NOMO-1 (cell line): ENCODE data around the gene NUDT8.
"Not testable (repeated sequence)": the region's sequence is repeated elsewhere in the genome, so short reads cannot be mapped to it uniquely, and the experiment has no call there.

ENCODE experiments used
- DNase-seq, 2 experiments: peaks; one replicate each; lab custom pipeline; 2025; ENCODE audit not compliant: unreplicated experiment in 2 of 2; lab: John Stamatoyannopoulos, UW

NUDT8 gene

DNA sequence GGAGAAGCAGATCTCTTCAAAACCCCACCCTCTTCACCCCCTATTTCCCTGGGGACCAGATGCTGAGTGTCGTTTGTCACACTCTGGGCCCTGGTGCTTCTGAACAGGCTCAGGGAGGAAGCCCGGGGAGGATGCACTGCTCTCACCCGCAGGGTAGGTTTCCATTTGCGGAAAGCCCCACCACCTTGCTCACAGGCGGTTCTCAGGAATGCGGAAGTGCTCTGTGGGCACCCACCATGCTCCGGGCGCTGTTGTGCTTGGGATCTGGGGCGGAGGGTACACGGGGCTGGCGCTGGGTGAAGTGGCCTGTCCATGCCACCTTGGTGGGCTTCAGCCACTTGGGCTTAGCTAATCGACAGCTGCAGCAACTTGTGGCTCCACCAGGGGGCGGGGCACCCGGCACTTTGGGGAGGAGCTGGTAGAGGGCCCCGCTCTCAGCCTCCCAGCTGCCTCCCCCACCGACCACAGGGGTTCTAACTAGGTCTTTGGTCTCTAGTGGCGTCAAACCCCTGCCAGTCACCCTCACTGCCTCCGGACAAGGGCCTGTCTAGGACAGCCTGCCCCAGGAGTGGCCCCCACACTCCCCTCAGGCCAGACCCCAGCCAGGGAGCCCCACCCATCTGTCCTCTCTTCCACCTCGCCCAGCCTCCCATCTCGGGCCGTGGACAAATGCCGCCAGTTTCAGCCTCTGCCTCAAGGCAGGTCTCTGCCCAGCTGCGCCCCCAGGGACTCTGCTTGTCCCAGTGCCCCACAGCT lies 15.6 kb downstream of the NUDT8 start:
- DNase-seq = peak; percentile 39 to 48

- no peak for DNase-seq
These were observed 16.3 kb downstream of the NUDT8 start for GRCh38 chr11:67613313-67613959.

DNA sequence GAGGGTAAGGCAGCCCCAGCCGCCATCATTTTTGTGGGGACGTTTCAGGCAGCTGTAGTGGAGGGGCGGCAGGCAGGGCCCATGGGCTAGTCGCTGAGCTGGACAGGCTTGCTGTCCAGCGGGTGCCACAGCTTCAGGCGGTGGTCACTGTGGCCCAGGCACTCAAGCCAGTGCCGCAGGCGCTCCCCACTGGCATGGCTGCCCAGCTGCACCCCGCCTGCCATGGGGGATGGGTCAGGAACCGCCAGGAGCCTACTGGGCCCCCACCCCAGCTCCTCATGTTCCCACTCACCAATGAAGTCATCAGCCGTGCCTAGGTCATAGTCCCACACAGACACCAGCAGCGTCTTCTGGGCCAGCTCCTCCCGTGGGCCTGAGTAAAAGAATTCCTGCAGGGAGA lies 17.0 kb downstream of the NUDT8 start:
- DNase-seq = no peak

DNA sequence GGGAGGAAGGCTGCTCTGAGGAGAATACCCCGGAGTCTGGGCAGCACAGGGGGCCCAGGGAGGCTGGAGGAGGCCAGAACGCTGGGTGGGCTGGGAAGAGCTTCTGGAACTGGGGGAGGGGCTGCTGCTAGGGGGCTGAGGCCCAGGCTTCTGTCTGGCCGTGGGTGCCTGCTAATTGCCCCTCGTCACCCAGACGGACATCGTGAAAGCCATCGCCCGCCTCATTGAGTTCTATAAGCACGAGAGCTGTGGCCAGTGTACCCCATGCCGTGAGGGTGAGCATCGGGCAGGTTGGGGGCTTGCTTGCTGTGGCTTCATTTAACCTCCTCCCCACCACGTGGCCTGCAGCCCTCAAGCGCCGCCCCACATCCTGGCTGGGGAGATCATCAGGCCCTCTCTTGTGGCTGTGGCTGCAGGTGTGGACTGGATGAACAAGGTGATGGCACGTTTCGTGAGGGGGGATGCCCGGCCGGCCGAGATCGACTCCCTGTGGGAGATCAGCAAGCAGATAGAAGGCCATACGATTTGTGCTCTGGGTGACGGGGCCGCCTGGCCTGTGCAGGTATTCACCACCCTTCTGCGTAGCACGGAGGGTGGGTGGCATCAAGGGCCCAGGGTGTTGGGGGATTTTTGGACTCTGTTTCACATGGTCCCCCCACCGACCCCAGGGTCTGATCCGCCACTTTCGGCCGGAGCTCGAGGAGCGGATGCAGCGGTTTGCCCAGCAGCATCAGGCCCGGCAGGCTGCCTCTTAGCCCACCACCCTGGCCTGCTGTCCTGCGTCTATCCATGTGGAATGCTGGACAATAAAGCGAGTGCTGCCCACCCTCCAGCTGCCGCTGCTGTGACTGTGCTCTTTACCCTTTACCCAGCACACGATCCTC lies 17.8 kb downstream of the NUDT8 start:
- no peak for DNase-seq

DNA sequence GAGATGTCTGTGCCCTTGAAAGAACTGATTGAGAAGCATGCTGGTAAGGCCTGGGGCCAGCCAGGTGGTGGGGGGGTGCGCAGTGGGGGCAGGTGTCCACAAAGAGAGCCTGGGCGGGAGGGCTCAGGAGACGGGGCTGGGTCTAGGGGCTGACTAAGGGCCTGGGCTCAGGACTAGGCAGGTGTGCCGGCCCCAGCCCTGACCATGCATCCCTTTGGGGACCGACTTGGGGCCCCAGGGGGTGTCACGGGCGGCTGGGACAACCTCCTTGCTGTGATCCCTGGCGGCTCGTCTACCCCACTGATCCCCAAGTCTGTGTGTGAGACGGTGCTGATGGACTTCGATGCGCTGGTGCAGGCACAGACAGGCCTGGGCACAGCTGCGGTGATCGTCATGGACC lies 18.6 kb downstream of the NUDT8 start:
- DNase-seq = no peak

- DNase-seq = no peak
These were observed 19.4 kb downstream of the NUDT8 start for GRCh38 chr11:67610302-67610868.

- DNase-seq = no peak
These were observed 20.4 kb downstream of the NUDT8 start for GRCh38 chr11:67609316-67609715.

- no peak for DNase-seq
These were observed 21.3 kb downstream of the NUDT8 start for GRCh38 chr11:67608486-67608885.

GRCh38 chr11:67607507-67607906 lies 22.2 kb downstream of the NUDT8 start:
- DNase-seq = no peak

DNA sequence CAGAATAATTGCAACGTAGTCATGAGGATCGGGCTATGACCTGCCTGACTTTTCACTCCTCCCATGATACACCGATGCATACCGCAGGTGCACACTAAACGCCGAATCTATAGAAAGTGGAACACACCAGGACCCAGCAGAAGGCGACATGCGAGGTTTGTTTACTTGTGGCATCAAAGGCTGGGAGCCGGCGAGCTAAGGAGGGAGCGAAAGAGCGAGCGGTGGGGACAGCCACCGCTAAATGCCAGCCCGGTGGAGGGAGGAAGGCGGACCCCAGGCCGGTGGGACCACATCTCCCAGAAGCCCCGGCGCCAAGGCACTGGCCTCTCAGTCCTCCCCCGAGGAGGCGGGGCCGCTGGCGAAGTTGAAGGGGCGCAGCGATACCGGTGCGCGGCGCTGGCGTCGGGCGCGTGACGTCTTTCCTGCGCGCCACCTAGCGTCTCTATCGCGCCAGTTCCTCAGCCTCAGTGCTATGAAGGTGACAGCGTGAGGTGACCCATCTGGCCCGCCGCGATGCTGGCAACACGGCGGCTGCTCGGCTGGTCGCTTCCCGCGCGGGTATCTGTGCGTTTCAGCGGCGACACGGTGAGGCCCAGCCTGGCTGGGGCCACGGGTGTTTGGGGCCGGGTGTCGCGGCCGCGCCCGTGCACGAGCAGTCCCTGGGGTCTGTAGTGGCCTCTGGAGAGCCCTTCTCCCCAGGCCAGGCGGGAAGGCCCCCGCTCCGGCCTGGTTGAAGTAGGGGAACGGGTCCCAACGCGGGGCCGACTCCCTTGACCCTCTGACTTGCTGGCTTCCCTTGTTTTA lies 23.0 kb downstream of the NUDT8 start, which contains the start of gene NDUFV1:
TSS of gene NDUFV1 (plus strand) at position 445 of the 804 bp plus-strand sequence. CDS start at position 514, 69 bp downstream.
- peak; percentile 95 for DNase-seq

GRCh38 chr11:67606093-67606491 lies 23.6 kb downstream of the NUDT8 start:
- no peak for DNase-seq

DNA sequence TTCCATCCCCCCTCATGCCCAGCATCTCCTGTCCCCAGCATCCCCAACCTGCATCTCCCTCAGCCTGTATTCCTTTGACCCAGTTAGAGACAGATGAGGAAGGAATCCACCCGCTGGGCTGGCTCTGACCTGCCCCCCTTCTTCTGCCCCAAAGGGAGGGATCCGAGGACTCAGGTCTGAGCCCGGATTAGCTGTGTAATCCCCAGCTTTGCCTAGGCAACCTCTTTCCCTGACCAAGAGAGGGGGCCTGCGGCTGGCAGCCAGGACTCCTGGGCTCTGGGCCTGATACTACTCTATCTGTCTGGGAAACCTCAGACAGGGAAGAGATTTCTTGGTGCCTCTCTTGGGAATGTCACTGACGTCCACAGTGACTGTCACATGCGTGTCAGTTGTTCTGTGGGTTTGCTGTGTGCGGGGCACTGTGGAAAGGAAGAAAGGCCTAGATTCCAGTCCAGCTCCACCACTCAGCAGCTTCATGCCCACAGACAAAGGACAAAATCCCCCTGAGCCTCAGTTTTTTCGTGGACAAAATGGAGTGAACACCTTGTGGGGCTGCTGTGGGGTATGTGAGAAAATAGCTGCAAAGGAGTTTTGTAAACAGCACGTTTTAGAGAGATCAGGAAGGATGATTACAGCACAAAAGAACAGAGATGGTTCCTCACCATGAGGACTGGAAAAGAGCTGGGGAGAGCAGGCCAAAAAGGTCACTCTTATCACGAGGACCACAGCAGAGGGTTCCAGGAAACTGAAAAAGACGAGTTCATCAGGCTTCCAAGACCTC lies 24.3 kb downstream of the NUDT8 start:
- no peak for DNase-seq

DNA sequence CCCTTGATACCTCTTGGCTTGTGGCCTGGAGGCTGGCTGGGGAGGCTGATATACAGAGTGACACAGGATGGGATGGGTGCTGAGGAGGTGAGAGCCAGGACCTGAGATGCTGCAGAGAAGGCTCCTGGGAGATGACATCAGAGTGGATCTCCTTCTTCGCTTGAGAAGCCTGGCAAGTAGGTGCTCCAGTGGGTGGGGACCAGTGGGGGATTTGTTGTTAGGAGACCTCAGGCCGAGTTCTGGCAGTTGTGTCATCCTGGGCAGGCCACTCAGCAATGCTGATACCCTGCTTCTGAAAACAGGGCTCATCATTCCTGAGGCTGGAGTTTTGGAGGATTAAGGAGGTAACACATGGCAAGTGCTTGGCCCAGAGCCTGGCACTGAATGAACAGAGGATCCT lies 24.9 kb downstream of the NUDT8 start:
- DNase-seq = no peak

- DNase-seq = not testable (repeated sequence)
These were observed 25.6 kb downstream of the NUDT8 start for GRCh38 chr11:67604119-67604518.

GRCh38 chr11:67601098-67601497 lies 28.6 kb downstream of the NUDT8 start:
- DNase-seq = no peak

DNA sequence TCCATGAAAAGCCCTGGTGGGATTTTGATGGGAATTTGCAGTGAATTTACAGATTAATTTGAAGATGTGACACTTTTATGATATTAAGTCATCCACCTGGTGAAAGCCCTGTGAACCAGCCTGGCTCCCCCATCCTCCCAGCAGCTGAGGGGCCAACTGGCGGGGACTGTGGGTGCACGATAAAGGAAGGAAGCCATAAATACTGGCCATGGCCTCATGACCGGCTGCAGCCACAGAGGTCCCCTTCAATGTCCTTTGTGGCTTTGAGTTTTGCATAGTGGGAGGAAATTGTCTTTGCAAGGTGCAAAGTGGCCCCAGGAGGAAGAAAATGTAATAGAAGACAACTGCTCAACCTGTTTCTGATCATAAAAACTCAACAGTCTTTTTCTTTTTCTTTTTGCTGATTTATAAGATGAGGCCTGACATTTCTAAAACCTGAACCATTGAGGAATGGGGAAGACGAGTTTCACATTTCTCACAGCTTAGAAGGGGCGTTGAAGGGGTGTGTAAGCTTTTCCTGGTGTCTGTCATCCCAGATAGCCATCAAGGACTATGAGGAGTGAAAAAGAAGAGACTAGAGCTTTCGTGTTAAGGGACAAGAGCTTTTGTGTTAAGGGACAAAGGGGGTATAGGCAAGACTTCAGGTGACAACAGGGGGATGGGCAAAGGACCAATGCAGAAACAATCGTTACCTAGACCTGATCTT lies 29.3 kb downstream of the NUDT8 start:
- DNase-seq = peak; percentile 86 to 92

DNA sequence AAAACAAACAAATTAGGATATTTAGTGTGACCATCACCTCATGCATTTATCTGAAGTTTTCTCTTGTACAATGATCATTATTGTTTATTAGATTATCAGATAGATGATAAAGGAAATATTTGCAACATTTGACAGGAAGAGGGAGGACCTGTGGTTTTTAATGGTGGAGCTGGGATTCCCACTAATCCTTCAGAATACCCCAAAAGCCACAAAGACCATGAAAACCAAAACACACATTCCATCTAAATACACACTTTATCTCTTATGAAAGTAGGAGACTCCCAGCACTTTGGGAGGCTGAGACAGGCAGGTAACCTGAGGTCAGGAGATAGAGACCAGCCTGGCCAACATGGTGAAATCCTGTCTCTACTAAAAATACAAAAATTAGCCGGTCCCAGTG lies 30.6 kb downstream of the NUDT8 start:
- DNase-seq = no peak

- DNase-seq = not testable (repeated sequence)
These were observed 31.8 kb downstream of the NUDT8 start for GRCh38 chr11:67597963-67598362.

- not testable (repeated sequence) for DNase-seq
These were observed 32.3 kb downstream of the NUDT8 start for GRCh38 chr11:67597458-67597857.
